ENCODE data around the gene MBTD1.

MBTD1 gene

GRCh38 chr17:51155416-51155815 lies 104.4 kb downstream of the MBTD1 start:
- H3K4me3 ChIP-seq (ENCODE audit: low read depth, low read length) = no peak overlapping the region

DNA sequence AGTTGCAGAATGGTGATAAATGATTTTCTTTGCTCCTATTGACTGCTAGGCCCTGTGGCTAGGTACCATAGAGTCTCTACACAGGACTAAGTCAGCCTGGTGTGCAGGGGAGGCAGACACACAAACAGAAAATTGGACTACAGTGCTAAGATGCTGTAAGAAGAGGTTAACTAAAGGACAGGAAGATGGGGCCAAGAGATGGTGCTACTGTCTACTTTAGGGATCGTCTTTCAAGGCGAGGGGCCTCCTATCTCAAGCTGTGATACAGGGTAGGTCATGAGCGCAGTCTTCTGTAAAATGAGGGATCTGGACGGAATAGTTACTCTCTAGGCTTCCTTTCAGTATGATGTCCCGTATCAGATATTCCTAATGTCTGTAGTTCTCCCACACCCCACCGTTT lies 105.7 kb downstream of the MBTD1 start:
- TF ChIP-seq CTCF (IDR thresholded peaks at IDR 0.05; ENCODE audit: low read depth, low read length) = no peak
- H3K4me3 ChIP-seq (ENCODE audit: low read depth, low read length) = peak overlapping the region; percentile 84

More at GRCh38 chr17:51155416-51155815, 104.4 kb downstream of the MBTD1 start:
- no peak for TF ChIP-seq CTCF (IDR thresholded peaks at IDR 0.05; ENCODE audit: low read depth, low read length)

DNA sequence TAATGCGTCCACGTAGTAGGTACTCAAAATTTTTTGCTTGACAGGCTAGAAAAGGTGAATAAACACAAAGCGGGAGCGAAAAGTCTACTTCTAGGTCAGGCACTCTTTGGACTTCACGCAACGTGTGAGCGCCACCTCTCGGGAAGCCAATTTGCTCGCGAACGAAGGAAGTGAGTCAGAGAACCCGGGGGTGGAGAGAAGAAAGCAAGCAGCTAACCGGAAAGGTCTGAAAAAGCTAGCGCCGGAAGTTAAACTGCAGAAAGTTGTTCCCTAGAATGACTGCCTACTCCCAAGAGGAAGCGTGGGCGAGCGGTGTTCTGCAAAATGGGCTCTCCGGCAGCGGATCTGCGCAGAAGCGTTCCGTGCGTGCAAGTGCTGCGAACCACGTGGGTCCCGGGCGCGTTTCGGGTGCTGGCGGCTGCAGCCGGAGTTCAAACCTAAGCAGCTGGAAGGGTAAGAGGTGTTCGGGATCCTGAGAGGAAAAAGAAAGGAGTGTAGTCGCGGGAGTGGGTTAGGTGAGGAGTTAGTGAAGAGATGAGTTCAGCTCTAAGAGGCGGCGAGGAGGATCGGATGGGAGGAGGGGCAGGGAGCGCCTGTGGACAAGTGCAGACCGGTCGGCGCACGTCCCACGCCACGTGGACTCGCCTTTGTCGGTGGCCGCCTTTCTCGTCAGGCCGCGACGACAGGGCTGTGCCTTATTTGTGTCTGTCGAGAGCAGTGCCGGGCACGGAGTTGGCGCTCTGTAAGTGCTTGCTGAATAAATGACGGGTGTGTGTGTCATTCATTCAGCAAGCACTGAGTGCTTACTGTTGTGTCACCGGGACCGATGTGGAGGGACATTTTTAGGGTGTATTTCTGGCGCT lies 106.4 kb downstream of the MBTD1 start, which contains the start of gene NME1:
Gene NME1, plus strand, starts transcription at position 350 of the 863 bp plus-strand sequence. CDS start 2,096 bp downstream, outside the sequence.
- H3K4me3 ChIP-seq (ENCODE audit: low read depth, low read length) = peak within 1 kb of the TSS; percentile 84
- peak; percentile 65 for TF ChIP-seq CTCF (IDR thresholded peaks at IDR 0.05; ENCODE audit: low read depth, low read length)

DNA sequence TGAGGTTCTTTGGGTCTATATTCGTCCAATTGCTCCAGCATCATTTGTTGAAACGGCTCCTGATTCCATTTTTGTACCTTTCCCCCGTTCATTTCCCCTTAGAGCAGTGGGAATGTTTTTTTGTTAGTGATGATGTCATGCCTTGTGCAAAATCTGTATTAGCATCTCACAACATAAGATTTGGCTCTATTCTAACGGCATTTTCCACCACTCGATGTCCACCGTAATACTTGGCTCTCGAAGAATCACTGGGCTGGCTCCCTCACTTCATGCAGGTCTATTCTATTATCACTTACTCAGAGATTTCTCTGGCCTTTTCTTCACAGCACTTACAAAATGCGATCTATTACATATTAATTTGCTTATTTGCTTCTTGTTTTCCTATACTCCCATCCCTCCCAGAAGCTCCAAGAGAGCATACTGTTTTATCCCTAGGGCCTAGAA lies 107.1 kb downstream of the MBTD1 start:
- peak overlapping the region; percentile 55 for H3K4me3 ChIP-seq (ENCODE audit: low read depth, low read length)
- TF ChIP-seq CTCF (IDR thresholded peaks at IDR 0.05; ENCODE audit: low read depth, low read length) = no peak

- TF ChIP-seq CTCF (IDR thresholded peaks at IDR 0.05; ENCODE audit: low read depth, low read length) = no peak
Observed at GRCh38 chr17:51150932-51151331, 108.9 kb downstream of the MBTD1 start.

DNA sequence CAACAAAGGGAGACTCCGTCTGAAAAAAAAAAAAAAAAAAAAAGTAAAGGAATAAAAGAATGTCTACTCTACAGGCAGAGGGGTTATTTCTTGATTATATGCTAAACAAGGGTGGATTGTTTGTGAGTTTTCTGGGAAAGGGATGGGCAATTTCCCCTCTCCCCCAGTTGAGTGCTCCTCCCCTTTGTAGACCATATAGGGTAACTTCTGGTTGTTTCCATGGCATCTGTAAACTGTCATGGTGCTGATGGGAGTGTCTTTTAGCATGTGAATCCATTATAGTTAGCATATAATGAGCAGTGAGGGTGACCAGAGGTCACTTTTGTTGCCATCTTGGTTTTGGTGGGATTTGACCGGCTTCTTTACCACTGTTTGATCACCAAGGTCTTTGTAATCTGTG lies 110.7 kb downstream of the MBTD1 start:
- no peak for TF ChIP-seq CTCF (IDR thresholded peaks at IDR 0.05; ENCODE audit: low read depth, low read length)
- no peak overlapping the region for H3K4me3 ChIP-seq (ENCODE audit: low read depth, low read length)

More at GRCh38 chr17:51150932-51151331, 108.9 kb downstream of the MBTD1 start:
- H3K4me3 ChIP-seq (ENCODE audit: low read depth, low read length) = no peak overlapping the region

GRCh38 chr17:51147650-51148049 lies 112.2 kb downstream of the MBTD1 start:
- no peak for TF ChIP-seq CTCF (IDR thresholded peaks at IDR 0.05; ENCODE audit: low read depth, low read length)
- no peak overlapping the region for H3K4me3 ChIP-seq (ENCODE audit: low read depth, low read length)

All from WI38 (cell line).